ENCODE data around the gene AP1M1.
A peak's percentile ranks its signal among the peaks of the same experiment; 100 is the strongest.
"Not testable (repeated sequence)": the region's sequence is repeated elsewhere in the genome, so short reads cannot be mapped to it uniquely, and the experiment has no call there.

AP1M1 gene

DNA sequence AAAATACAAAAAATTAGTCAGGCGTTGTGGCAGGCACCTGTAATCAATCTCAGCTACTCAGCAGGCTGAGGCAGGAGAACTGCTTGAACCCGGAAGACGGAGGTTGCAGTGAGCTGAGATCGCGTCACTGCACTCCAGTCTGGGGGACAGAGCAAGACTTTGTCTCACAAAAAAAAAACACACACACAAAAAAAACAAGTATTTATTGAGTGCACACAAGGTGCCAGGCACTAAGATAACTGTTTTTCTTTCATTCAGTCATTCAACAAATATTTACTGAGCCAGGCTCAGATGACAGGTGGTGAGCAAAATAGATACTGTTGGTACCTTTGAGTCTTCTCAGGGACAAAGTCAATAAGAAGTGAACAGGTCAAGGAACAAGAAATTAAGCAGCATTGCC, 30.7 kb upstream of the AP1M1 start:
- H3K27me3 Mint-ChIP-seq = no peaks in the 10 kb centered on the region
- no peak overlapping the region for H3K27ac Mint-ChIP-seq
- intact Hi-C loops (cut with micrococcal nuclease) = no loop called here
- H3K4me3 Mint-ChIP-seq = no peak overlapping the region
- no peaks in the 10 kb centered on the region for H3K36me3 Mint-ChIP-seq (ENCODE audit: low read depth)
- peaks cover 22% of the 10 kb centered on the region for H3K4me1 Mint-ChIP-seq (ENCODE audit: low read depth)
- no peaks in the 10 kb centered on the region for H3K9me3 Mint-ChIP-seq

DNA sequence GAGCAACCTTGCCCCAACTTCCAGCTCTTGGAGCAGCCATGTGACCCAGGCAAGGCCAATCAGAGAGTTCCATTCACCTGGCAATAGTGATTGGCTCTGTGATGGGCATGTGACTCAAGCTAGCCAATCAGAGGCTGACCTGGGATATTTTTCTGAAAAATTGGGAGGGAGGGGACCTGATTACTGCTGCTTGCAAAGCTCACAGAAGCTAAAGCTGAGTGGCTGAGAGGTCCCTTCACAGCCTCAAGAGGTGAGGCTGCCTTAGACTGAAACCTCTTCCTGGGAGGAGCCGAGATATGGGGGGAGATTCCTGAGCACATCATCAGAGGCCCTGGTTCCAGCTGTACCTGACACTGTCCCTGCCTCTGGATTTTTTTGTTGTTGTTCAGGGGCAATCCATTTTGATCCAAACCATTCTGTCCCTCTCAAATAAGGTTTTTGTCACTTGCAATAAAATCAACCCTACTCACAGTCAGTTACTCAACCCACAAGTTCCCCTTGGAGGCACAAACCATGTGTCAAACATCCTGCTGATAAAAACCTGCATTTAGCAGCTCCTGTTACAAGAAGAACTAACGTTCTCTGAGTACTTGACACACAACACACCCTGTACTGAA, 29.1 kb upstream of the AP1M1 start:
- no peaks in the 10 kb centered on the region for H3K36me3 Mint-ChIP-seq (ENCODE audit: low read depth)
- peak overlapping the region; percentile 74 for H3K27ac Mint-ChIP-seq
- H3K4me1 Mint-ChIP-seq (ENCODE audit: low read depth) = peaks cover 36% of the 10 kb centered on the region
- H3K27me3 Mint-ChIP-seq = no peaks in the 10 kb centered on the region
- no peaks in the 10 kb centered on the region for H3K9me3 Mint-ChIP-seq
- intact Hi-C loops (cut with micrococcal nuclease) = no loop called here
- H3K4me3 Mint-ChIP-seq = no peak overlapping the region

DNA sequence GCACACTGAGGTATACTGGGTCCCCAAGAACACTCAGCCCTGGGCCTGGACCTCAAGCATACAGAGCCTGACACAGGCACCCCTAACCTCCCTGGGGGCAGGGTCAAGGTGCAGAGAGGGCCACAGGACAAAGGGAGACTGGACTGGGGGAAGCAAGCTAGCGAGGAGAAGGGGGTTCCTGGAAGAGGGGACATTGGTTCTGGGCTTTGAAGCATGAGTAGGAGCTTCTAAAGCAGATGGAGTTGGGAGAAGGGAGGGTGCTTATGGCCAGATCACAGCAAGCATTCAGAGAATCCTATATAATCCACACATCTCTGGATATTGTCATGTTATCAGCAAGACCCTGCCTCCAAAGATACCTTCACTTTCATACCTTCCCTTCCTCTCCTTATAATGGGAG, 27.6 kb upstream of the AP1M1 start:
- Mint-ChIP-seq H3K4me1 (ENCODE audit: low read depth) (peaks cover 30% of the 10 kb centered on the region), H3K4me3 (no peak overlapping the region), H3K27ac (peak overlapping the region; percentile 30), H3K27me3 (no peaks in the 10 kb centered on the region), H3K36me3 (ENCODE audit: low read depth) (no peaks in the 10 kb centered on the region), H3K9me3 (peaks cover 3% of the 10 kb centered on the region)
- intact Hi-C loops (cut with micrococcal nuclease) = no loop called here

GRCh38 chr19:16175954-16176353, 21.8 kb upstream of the AP1M1 start:
- Mint-ChIP-seq H3K9me3 (peaks cover 11% of the 10 kb centered on the region), H3K4me3 (no peak overlapping the region)
- intact Hi-C loops (cut with micrococcal nuclease) = no loop called here

GRCh38 chr19:16178866-16179265, 18.8 kb upstream of the AP1M1 start:
- intact Hi-C loops (cut with micrococcal nuclease) = not testable (repeated sequence)

More at GRCh38 chr19:16175954-16176353, 21.8 kb upstream of the AP1M1 start:
- Mint-ChIP-seq H3K27me3 (no peaks in the 10 kb centered on the region), H3K36me3 (ENCODE audit: low read depth) (no peaks in the 10 kb centered on the region), H3K27ac (no peak overlapping the region), H3K4me1 (ENCODE audit: low read depth) (peaks cover 26% of the 10 kb centered on the region)

DNA sequence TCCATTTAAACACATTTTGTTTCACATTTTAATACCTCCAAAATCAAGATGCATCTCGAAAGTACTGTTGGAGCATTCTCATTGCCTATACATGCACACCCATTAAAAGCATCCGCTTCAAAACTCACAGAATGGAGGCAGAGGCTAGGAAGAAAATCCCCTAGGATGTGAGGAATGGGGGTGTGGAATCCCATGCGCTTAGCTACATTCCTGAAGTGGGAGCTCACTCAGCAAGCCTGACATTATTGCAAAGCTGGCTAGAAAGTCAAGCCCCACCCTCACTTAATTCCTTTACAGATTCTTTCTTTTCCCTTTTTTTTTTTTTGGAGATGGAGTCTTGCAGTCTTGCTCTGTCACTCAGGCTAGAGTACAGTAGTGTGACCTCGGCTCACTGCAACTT, 17.1 kb upstream of the AP1M1 start:
- Mint-ChIP-seq H3K36me3 (ENCODE audit: low read depth) (peaks cover 6% of the 10 kb centered on the region), H3K9me3 (peaks cover 3% of the 10 kb centered on the region), H3K4me1 (ENCODE audit: low read depth) (peaks cover 16% of the 10 kb centered on the region), H3K4me3 (no peak overlapping the region), H3K27ac (no peak overlapping the region), H3K27me3 (no peaks in the 10 kb centered on the region)
- intact Hi-C loops (cut with micrococcal nuclease) = loop anchor here (5.0 kb wide), 2 partner anchors 118 to 548 kb away; no protein-coding TSS in a partner anchor

More at GRCh38 chr19:16178866-16179265, 18.8 kb upstream of the AP1M1 start:
- H3K4me3 Mint-ChIP-seq; H3K27me3 Mint-ChIP-seq; H3K27ac Mint-ChIP-seq; H3K36me3 Mint-ChIP-seq (ENCODE audit: low read depth): not testable (repeated sequence)
- H3K9me3 Mint-ChIP-seq = peaks cover 11% of the 10 kb centered on the region
- H3K4me1 Mint-ChIP-seq (ENCODE audit: low read depth) = peaks cover 12% of the 10 kb centered on the region

- intact Hi-C loops (cut with micrococcal nuclease) = loop anchor here (1.0 to 5.0 kb wide), 4 partner anchors 42 to 552 kb away; partner anchors contain the start of genes HSH2D and RAB8A
- Mint-ChIP-seq H3K27me3 (no peaks in the 10 kb centered on the region), H3K27ac (peak overlapping the region; percentile 98), H3K36me3 (ENCODE audit: low read depth) (peaks cover 42% of the 10 kb centered on the region), H3K4me3 (peak overlapping the region; percentile 98), H3K9me3 (no peaks in the 10 kb centered on the region), H3K4me1 (ENCODE audit: low read depth) (peaks cover 31% of the 10 kb centered on the region)
Observed at GRCh38 chr19:16184665-16185122, 13.0 kb upstream of the AP1M1 start.

DNA sequence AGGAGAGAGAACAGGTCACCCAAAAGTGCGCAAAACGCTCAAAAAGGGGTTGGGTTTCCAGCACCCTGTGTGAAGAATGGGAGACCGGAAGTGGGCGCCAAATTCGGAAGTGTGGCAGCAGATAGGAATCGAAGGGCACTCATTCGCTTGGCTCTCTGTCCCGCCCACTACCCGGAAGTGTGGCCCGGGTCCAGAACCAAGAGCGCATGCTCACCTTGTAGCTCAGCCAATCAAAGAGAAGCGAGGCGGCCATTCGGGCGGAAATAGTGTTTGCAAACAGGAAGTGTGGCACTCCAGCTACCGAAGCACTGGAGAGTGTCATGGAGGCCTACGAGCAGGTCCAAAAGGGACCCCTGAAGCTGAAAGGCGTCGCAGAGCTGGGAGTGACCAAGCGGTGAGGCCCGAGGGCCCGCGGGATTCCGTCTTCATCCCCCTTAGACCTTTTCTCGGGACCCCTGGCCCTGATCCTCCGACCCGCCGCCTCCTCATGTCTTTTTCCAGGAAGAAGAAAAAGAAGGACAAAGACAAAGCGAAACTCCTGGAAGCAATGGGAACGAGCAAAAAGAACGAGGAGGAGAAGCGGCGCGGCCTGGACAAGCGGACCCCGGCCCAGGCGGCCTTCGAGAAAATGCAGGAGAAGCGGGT, 12.5 kb upstream of the AP1M1 start, which contains the start of gene FAM32A:
Gene FAM32A, plus strand, starts transcription at position 288 of the 645 bp plus-strand sequence. Its CDS starts 33 bp downstream, at position 321.
- Mint-ChIP-seq H3K9me3 (no peaks in the 10 kb centered on the region), H3K4me1 (ENCODE audit: low read depth) (peaks cover 34% of the 10 kb centered on the region), H3K27ac (peak within 1 kb of the TSS; percentile 98), H3K27me3 (no peaks in the 10 kb centered on the region), H3K4me3 (peak within 1 kb of the TSS; percentile 98), H3K36me3 (ENCODE audit: low read depth) (peaks cover 47% of the 10 kb centered on the region)
- intact Hi-C loops (cut with micrococcal nuclease) = loop anchor here (1.0 to 5.0 kb wide), 2 partner anchors 43 to 74 kb away; partner anchors contain the start of genes HSH2D and RAB8A

DNA sequence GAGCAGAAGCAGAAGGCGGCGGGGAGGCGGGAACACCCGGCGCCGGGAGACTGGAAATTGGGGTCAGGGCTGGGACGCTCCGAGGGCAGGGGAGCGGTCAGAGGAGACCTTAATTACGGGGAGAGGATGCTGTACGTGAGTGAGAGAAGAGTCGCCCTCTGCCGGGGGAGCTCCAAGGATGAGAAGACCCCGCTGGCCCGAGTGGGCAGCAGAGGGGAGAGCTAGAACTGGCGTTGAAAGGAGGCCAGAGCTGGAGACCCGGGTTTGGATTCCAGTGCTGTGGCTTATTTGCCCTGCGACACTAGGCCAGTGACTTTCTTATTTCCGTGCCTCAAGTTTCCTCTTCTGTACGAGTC, 12.0 kb upstream of the AP1M1 start:
- peaks cover 34% of the 10 kb centered on the region for H3K4me1 Mint-ChIP-seq (ENCODE audit: low read depth)
- H3K9me3 Mint-ChIP-seq = no peaks in the 10 kb centered on the region
- no peaks in the 10 kb centered on the region for H3K27me3 Mint-ChIP-seq
- peaks cover 52% of the 10 kb centered on the region for H3K36me3 Mint-ChIP-seq (ENCODE audit: low read depth)
- H3K27ac Mint-ChIP-seq = peak overlapping the region; percentile 98
- peak overlapping the region; percentile 98 for H3K4me3 Mint-ChIP-seq
- intact Hi-C loops (cut with micrococcal nuclease) = loop anchor here (1.0 to 5.0 kb wide), 2 partner anchors 43 to 74 kb away; partner anchors contain the start of genes HSH2D and RAB8A

DNA sequence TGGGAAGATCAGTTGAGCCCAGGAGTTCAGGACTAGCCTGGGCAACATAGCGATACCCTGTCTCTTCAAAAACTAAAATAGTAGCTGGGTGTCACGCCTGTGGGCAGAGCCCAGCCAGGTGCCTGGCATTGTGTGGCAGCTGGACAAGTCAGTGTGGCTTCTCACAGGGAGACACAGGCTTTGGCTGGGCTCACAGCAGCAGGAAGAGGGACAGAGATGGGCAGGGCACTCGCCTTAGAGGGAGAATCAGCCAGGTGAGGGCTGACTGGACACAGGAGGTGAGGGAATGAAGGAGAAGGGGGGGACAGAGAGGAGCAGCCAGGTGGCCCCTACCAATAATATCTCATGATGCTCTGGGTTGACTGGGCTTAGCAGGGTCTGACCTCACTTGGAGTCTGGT, 9.2 kb upstream of the AP1M1 start:
- intact Hi-C loops (cut with micrococcal nuclease) = loop anchor here (5.0 kb wide), 1 partner anchor 46 kb away; the partner anchor contains the start of gene HSH2D
- H3K4me3 Mint-ChIP-seq = no peak overlapping the region
- H3K27me3 Mint-ChIP-seq = no peaks in the 10 kb centered on the region
- peak overlapping the region; percentile 36 for H3K27ac Mint-ChIP-seq
- H3K36me3 Mint-ChIP-seq (ENCODE audit: low read depth) = peaks cover 79% of the 10 kb centered on the region
- peaks cover 31% of the 10 kb centered on the region for H3K4me1 Mint-ChIP-seq (ENCODE audit: low read depth)
- no peaks in the 10 kb centered on the region for H3K9me3 Mint-ChIP-seq

- intact Hi-C loops (cut with micrococcal nuclease) = no loop called here
- Mint-ChIP-seq H3K27ac (no peak overlapping the region), H3K9me3 (no peaks in the 10 kb centered on the region), H3K36me3 (ENCODE audit: low read depth) (peaks cover 88% of the 10 kb centered on the region), H3K4me1 (ENCODE audit: low read depth) (peaks cover 26% of the 10 kb centered on the region), H3K27me3 (no peaks in the 10 kb centered on the region), H3K4me3 (no peak overlapping the region)
Observed at GRCh38 chr19:16190198-16190597, 7.5 kb upstream of the AP1M1 start.

DNA sequence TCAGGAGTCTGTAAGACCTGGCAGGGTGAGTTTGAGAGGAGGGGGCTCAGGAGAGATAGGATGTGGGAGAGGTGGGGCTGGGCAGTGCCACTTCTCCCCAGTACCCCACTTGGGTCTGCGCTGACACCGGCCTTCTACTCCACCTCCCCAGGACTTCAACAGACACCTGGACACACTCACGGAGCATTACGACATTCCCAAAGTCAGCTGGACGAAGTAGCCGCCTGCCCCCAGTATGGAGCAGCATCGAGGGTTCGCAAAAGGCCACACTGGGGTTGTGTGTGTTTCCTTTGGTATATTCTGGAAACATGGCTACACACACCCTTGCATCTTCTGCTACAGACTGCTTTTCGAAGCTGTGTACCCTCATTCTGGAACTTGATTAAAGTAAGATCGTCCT, 7.0 kb upstream of the AP1M1 start:
- H3K4me1 Mint-ChIP-seq (ENCODE audit: low read depth) = peaks cover 26% of the 10 kb centered on the region
- H3K27ac Mint-ChIP-seq = no peak overlapping the region
- intact Hi-C loops (cut with micrococcal nuclease) = no loop called here

DNA sequence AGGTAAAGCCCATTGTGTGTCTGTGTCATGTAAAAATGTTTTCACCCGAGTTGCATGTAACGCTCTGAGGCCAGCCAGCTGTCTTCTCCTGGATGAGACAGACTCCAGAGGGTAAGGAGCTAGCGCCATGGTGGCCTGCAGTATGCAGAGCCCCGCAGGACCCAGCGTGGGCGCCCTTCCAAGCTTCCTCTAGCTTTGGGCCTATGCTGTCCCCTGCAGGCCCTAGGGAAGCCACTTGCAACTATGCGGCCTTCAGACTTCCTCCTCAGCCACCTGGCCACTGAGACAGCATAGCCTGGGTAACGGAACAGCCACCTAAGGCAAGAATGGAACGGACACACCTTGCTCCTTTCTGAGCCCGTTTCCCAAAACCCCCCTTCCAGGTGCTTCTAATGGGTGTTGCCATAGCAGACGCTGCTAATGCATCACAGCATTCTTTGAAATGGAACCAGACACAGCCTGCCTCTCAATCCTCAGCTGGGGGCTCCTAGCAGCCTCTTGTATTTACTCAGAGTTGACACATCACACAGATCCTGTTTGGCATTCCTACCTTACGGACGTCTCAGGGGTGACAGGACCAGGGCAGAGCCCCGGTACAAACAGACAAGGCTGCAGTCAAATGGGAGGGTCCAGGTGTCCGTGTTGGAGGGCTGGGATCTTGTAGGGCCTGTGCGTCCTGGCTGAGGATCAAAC, 6.3 kb upstream of the AP1M1 start:
- H3K36me3 Mint-ChIP-seq (ENCODE audit: low read depth) = peaks cover 79% of the 10 kb centered on the region

More for the DNA sequence above, 7.0 kb upstream of the AP1M1 start:
- H3K4me3 Mint-ChIP-seq = no peak overlapping the region
- no peaks in the 10 kb centered on the region for H3K9me3 Mint-ChIP-seq
- no peaks in the 10 kb centered on the region for H3K27me3 Mint-ChIP-seq
- peaks cover 82% of the 10 kb centered on the region for H3K36me3 Mint-ChIP-seq (ENCODE audit: low read depth)

DNA sequence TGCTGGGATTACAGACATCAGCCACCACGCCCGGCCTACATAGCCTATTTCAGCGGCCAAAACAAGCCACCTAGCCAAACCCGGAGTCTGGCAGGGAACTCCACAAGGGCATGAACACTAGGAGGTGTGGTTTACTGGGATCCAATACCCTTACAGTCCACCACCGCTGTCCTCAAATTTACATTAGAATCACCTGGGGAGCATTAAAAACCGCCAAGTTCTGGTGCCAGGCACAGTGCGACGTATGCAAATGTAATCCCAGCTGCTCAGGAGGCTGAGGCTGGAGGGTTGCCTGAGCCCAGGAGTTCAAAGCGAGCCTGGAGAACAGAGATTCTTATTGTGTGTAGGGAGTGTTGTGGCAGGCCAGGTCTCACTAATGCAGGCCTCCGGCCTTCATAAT, 4.2 kb upstream of the AP1M1 start:
- no peaks in the 10 kb centered on the region for H3K27me3 Mint-ChIP-seq
- intact Hi-C loops (cut with micrococcal nuclease) = no loop called here
- peaks cover 60% of the 10 kb centered on the region for H3K36me3 Mint-ChIP-seq (ENCODE audit: low read depth)
- H3K9me3 Mint-ChIP-seq = no peaks in the 10 kb centered on the region
- peaks cover 17% of the 10 kb centered on the region for H3K4me1 Mint-ChIP-seq (ENCODE audit: low read depth)
- no peak overlapping the region for H3K27ac Mint-ChIP-seq
- no peak overlapping the region for H3K4me3 Mint-ChIP-seq

More for the DNA sequence above, 6.3 kb upstream of the AP1M1 start:
- Mint-ChIP-seq H3K4me3 (no peak overlapping the region), H3K9me3 (no peaks in the 10 kb centered on the region), H3K27ac (no peak overlapping the region), H3K4me1 (ENCODE audit: low read depth) (peaks cover 25% of the 10 kb centered on the region), H3K27me3 (no peaks in the 10 kb centered on the region)
- intact Hi-C loops (cut with micrococcal nuclease) = no loop called here

Measured in dendritic cell treated with granulocyte-macrophage colony-stimulating factor and Interleukin-4, amounts not matched to agents 40 ng/mL and 50 ng/mL, for 4 days (primary cell).